K562 (cell line): ENCODE results near the gene AGAP1. TPM values are rescaled to one million over a fixed set of nuclear protein-coding genes. Genes with fewer than 3 reads are reported as not detected.

Source experiments
- CCNT2 ChIP-seq: IDR thresholded peaks from 2 replicates; pipeline ENCODE4 v1.6.1; 2011; ENCODE audit warnings: borderline replicate concordance, low read depth, mild to moderate bottlenecking, moderate library complexity, mixed read lengths, low read length; ENCODE audit not compliant: insufficient read length; ENCODE audit errors: extremely low read depth
- MEF2D ChIP-seq: conservative IDR thresholded peaks from 2 replicates; pipeline ENCODE4 v1.6.1; 2016; ENCODE audit warnings: low read depth, missing genetic modification characterization, missing compliant biosample characterization
- POLR3G ChIP-seq: IDR thresholded peaks from 2 replicates; pipeline ENCODE4 v1.6.1; 2011; ENCODE audit not compliant: insufficient read length, insufficient replicate concordance; ENCODE audit errors: extremely low read depth
- ZNF695 ChIP-seq: fragments of 450-650 bp; formaldehyde crosslinking; IDR thresholded peaks from 2 replicates; pipeline ENCODE4 v1.4.0; 2020; ENCODE audit warnings: mild to moderate bottlenecking, moderate library complexity
- ZNF75A ChIP-seq: fragments of 450-650 bp; formaldehyde crosslinking; IDR thresholded peaks from 2 replicates; pipeline ENCODE4 v1.4.0; 2020; ENCODE audit warnings: mild to moderate bottlenecking
- ZNF76 ChIP-seq: fragments of 250-450 bp; sonication (Bioruptor Pico); IDR thresholded peaks from 2 replicates; pipeline ENCODE4 v1.4.0; 2020; ENCODE audit warnings: mild to moderate bottlenecking, moderate library complexity, borderline replicate concordance
- polyA plus RNA-seq, 8 experiments: library from polyadenylated mRNA; depleted of rRNA in 4 of 8; stranded (reverse) in 5 of 8; unstranded in 3 of 8; fragments of >200 nt; fragmentation: Nextera tagmentation in 2 of 8; fragmentation: Illumina TruSeq in 1 of 8; extraction: Ambion mirVana in 2 of 8; extraction: Trizol in 1 of 8; gene quantifications; 2 replicates each; pipeline versions ENCODE4 v1.2.1 to v1.2.3, GENCODE V29; 2011 to 2014; ENCODE audit warnings: inconsistent platforms in 1 of 8, missing spikeins in 1 of 8
- total RNA-seq, 7 experiments: library from RNA; depleted of rRNA in 6 of 7; stranded (reverse); fragments of >200 nt in 6 of 7; fragmentation: Illumina TruSeq in 2 of 7; extraction: Trizol in 2 of 7; gene quantifications; 2 replicates each; pipeline versions ENCODE4 v1.2.1 to v1.2.3, GENCODE V29; 2011 to 2021; ENCODE audit warnings: low replicate concordance in 1 of 7
- TF ChIP-seq, protein P1 (sequence below): sonication (generic); formaldehyde crosslinking; IDR thresholded peaks from 2 replicates; pipeline ENCODE4 v1.4.0; 2020; ENCODE audit warnings: mild to moderate bottlenecking, missing genetic modification reagents
- TF ChIP-seq, protein P2 (sequence below): sonication (generic); formaldehyde crosslinking; IDR thresholded peaks from 2 replicates; pipeline ENCODE4 v1.8.1; 2022; ENCODE audit warnings: missing genetic modification reagents
- TF ChIP-seq, protein P3 (sequence below): fragments of 250-450 bp; sonication (Bioruptor Pico); IDR thresholded peaks from 2 replicates; pipeline ENCODE4 v1.8.0; 2022; ENCODE audit warnings: inconsistent platforms, mild to moderate bottlenecking, moderate library complexity, borderline replicate concordance
- TF ChIP-seq, protein P4 (sequence below), 2 experiments: fragments of 450-650 bp; formaldehyde crosslinking in 1 of 2; IDR thresholded peaks; 2 replicates each; pipeline versions ENCODE4 v1.4.0 to v1.6.1; 2014 to 2020; ENCODE audit warnings: mild to moderate bottlenecking in 2 of 2, borderline replicate concordance in 1 of 2, low read depth in 1 of 2
- TF ChIP-seq, protein P5 (sequence below): fragments of 250-450 bp; sonication (Bioruptor Pico); IDR thresholded peaks from 2 replicates; pipeline ENCODE4 v1.4.0; 2020; ENCODE audit warnings: mild to moderate bottlenecking, moderate library complexity

AGAP1 gene
- total and polyA plus RNA-seq, 9 of the 15 experiments (the other 6 are each of a cell fraction or from before 2014, with no cell fraction given), result 1.3 to 24.0 (median 10.6) TPM

DNA sequence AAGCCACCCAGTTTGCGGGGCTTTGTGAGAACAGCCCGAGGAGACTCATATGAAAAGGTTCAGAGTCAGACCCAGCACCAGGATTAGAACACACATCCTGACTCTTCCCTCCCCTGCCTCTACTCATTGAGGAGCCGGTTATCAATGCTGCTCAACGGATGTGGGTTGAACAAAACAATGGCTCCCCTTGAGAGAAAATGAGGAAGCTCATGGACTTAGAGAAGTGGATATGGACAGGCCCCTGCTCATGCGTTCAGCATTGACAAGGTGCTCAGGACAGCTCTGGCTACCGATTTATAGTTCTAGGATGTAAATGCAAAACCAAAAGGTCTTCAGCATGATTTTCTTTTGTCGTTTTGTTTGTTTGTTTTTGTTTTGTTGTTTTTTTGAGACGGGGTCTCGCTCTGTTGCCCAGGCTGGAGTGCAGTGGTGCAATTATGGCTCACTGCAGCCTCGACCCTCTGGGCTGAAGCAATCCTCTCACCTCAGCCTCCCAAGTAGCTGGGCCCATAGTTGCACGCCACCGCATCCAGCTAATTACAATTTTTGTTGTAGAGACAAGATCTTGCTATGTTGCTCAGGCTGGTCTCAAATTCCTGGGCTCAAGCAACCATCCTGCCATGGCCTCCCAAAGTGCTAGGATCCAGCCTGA lies 32.0 kb upstream of the AGAP1 start (continued):
- TF ChIP-seq, protein P1, sequence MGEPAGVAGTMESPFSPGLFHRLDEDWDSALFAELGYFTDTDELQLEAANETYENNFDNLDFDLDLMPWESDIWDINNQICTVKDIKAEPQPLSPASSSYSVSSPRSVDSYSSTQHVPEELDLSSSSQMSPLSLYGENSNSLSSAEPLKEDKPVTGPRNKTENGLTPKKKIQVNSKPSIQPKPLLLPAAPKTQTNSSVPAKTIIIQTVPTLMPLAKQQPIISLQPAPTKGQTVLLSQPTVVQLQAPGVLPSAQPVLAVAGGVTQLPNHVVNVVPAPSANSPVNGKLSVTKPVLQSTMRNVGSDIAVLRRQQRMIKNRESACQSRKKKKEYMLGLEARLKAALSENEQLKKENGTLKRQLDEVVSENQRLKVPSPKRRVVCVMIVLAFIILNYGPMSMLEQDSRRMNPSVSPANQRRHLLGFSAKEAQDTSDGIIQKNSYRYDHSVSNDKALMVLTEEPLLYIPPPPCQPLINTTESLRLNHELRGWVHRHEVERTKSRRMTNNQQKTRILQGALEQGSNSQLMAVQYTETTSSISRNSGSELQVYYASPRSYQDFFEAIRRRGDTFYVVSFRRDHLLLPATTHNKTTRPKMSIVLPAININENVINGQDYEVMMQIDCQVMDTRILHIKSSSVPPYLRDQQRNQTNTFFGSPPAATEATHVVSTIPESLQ (CRISPR knock-in tag), result no peak
- TF ChIP-seq ZNF695 (no peak), ZNF75A (no peak), ZNF76 (0 out of 2 replicates have a peak, but pooled peaks have one; percentile 45), CCNT2 (no peak), POLR3G (no peak), MEF2D (peak; percentile 57)
- TF ChIP-seq, protein P2, sequence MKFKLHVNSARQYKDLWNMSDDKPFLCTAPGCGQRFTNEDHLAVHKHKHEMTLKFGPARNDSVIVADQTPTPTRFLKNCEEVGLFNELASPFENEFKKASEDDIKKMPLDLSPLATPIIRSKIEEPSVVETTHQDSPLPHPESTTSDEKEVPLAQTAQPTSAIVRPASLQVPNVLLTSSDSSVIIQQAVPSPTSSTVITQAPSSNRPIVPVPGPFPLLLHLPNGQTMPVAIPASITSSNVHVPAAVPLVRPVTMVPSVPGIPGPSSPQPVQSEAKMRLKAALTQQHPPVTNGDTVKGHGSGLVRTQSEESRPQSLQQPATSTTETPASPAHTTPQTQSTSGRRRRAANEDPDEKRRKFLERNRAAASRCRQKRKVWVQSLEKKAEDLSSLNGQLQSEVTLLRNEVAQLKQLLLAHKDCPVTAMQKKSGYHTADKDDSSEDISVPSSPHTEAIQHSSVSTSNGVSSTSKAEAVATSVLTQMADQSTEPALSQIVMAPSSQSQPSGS, result no peak
- TF ChIP-seq, protein P3, sequence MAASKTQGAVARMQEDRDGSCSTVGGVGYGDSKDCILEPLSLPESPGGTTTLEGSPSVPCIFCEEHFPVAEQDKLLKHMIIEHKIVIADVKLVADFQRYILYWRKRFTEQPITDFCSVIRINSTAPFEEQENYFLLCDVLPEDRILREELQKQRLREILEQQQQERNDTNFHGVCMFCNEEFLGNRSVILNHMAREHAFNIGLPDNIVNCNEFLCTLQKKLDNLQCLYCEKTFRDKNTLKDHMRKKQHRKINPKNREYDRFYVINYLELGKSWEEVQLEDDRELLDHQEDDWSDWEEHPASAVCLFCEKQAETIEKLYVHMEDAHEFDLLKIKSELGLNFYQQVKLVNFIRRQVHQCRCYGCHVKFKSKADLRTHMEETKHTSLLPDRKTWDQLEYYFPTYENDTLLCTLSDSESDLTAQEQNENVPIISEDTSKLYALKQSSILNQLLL (CRISPR knock-in tag), result no peak
- TF ChIP-seq, protein P4, sequence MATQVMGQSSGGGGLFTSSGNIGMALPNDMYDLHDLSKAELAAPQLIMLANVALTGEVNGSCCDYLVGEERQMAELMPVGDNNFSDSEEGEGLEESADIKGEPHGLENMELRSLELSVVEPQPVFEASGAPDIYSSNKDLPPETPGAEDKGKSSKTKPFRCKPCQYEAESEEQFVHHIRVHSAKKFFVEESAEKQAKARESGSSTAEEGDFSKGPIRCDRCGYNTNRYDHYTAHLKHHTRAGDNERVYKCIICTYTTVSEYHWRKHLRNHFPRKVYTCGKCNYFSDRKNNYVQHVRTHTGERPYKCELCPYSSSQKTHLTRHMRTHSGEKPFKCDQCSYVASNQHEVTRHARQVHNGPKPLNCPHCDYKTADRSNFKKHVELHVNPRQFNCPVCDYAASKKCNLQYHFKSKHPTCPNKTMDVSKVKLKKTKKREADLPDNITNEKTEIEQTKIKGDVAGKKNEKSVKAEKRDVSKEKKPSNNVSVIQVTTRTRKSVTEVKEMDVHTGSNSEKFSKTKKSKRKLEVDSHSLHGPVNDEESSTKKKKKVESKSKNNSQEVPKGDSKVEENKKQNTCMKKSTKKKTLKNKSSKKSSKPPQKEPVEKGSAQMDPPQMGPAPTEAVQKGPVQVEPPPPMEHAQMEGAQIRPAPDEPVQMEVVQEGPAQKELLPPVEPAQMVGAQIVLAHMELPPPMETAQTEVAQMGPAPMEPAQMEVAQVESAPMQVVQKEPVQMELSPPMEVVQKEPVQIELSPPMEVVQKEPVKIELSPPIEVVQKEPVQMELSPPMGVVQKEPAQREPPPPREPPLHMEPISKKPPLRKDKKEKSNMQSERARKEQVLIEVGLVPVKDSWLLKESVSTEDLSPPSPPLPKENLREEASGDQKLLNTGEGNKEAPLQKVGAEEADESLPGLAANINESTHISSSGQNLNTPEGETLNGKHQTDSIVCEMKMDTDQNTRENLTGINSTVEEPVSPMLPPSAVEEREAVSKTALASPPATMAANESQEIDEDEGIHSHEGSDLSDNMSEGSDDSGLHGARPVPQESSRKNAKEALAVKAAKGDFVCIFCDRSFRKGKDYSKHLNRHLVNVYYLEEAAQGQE (IDR thresholded peaks at IDR 0.05; ENCODE audit: borderline replicate concordance), result no peak
- TF ChIP-seq, protein P4 (CRISPR knock-in tag; IDR thresholded peaks at IDR 0.05; ENCODE audit: low read depth), result no peak
- TF ChIP-seq, protein P5, sequence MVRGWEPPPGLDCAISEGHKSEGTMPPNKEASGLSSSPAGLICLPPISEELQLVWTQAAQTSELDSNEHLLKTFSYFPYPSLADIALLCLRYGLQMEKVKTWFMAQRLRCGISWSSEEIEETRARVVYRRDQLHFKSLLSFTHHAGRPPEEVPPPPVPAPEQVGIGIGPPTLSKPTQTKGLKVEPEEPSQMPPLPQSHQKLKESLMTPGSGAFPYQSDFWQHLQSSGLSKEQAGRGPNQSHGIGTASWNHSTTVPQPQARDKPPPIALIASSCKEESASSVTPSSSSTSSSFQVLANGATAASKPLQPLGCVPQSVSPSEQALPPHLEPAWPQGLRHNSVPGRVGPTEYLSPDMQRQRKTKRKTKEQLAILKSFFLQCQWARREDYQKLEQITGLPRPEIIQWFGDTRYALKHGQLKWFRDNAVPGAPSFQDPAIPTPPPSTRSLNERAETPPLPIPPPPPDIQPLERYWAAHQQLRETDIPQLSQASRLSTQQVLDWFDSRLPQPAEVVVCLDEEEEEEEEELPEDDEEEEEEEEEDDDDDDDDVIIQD, result no peak
